Mesothelial cell of epicardium (in vitro differentiated cells): Measurements from ENCODE around the gene PLAC9. TPM values are rescaled to one million over a fixed set of nuclear protein-coding genes. Genes with fewer than 3 reads are reported as not detected.

Source experiments
- DNase-seq, 2 experiments: peaks; one replicate each; pipeline ENCODE4 v3.0.0; 2021; ENCODE audit warnings: low spot score in 2 of 2; ENCODE audit not compliant: unreplicated experiment in 2 of 2
- H3K27ac Mint-ChIP-seq: 2 replicates; pipeline ENCODE4 v1.8.0; 2021; ENCODE audit warnings: mixed read lengths
- H3K27me3 Mint-ChIP-seq: 2 replicates; pipeline ENCODE4 v1.8.0; 2021; ENCODE audit warnings: low read depth, mixed read lengths
- H3K36me3 Mint-ChIP-seq: 2 replicates; pipeline ENCODE4 v1.8.0; 2021; ENCODE audit warnings: mixed read lengths
- H3K4me1 Mint-ChIP-seq: 2 replicates; pipeline ENCODE4 v1.8.0; 2021; ENCODE audit warnings: mixed read lengths
- H3K4me3 Mint-ChIP-seq: 2 replicates; pipeline ENCODE4 v1.8.0; 2021; ENCODE audit warnings: mild to moderate bottlenecking, moderate library complexity, mixed read lengths
- H3K9me3 Mint-ChIP-seq: 2 replicates; pipeline ENCODE4 v1.8.0; 2021; ENCODE audit warnings: mixed read lengths
- CTCF ChIP-seq: fragments of 200-600 bp; sonication (generic); IDR thresholded peaks from one replicate; pipeline ENCODE4 v1.5.0; 2021; ENCODE audit warnings: antibody characterized with exemption; ENCODE audit not compliant: unreplicated experiment
- total RNA-seq: library from RNA; stranded (reverse); gene quantifications from 3 replicates; pipeline ENCODE4 v1.2.1, GENCODE V29; 2021

PLAC9 gene
- total RNA-seq, 1 donor from 2014 or later, result 25.1 TPM

GRCh38 chr10:80168679-80169380 lies 36.3 kb downstream of the PLAC9 start:
- no peak for DNase-seq
- no peak for TF ChIP-seq CTCF
- Mint-ChIP-seq H3K9me3 (no peaks in the 10 kb centered on the region), H3K27ac (no peak overlapping the region), H3K36me3 (peaks cover 11% of the 10 kb centered on the region), H3K27me3 (no peaks in the 10 kb centered on the region), H3K4me1 (no peaks in the 10 kb centered on the region), H3K4me3 (no peak overlapping the region)

- H3K36me3 Mint-ChIP-seq, result peaks cover 8% of the 10 kb centered on the region
- H3K27ac Mint-ChIP-seq, result no peak overlapping the region
These were observed 37.5 kb downstream of the PLAC9 start for GRCh38 chr10:80170026-80170425.

DNA sequence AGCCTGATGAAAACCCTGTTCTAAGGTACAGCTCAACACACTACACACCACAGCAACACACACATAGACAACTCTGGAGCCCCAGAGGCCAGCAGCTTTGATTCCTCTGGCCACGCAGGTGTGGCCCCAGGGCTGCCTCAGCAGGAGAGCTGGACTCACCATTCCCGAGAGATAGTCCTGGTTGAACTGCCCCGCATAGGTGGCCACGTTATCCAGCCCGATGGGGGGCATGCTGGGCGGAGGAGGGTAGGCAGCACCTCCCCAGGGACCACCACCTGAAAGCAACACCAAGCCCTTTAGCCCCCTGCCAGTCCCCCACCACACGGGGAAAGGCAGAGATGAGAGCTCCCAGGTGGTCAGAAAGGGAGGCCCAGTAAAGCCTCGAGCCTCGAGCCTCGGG lies 38.1 kb downstream of the PLAC9 start:
- TF ChIP-seq CTCF, result no peak
- Mint-ChIP-seq H3K4me3 (no peak overlapping the region), H3K9me3 (no peaks in the 10 kb centered on the region), H3K36me3 (peaks cover 8% of the 10 kb centered on the region), H3K27me3 (no peaks in the 10 kb centered on the region), H3K27ac (no peak overlapping the region), H3K4me1 (no peaks in the 10 kb centered on the region)
- no peak for DNase-seq

More at GRCh38 chr10:80170026-80170425, 37.5 kb downstream of the PLAC9 start:
- no peaks in the 10 kb centered on the region for H3K27me3 Mint-ChIP-seq
- H3K4me1 Mint-ChIP-seq, result no peaks in the 10 kb centered on the region
- H3K9me3 Mint-ChIP-seq, result no peaks in the 10 kb centered on the region
- no peak for DNase-seq
- TF ChIP-seq CTCF, result no peak
- no peak overlapping the region for H3K4me3 Mint-ChIP-seq

- no peaks in the 10 kb centered on the region for H3K9me3 Mint-ChIP-seq
- no peak for TF ChIP-seq CTCF
- no peaks in the 10 kb centered on the region for H3K4me1 Mint-ChIP-seq
- no peak overlapping the region for H3K27ac Mint-ChIP-seq
- no peak for DNase-seq
- H3K36me3 Mint-ChIP-seq, result peaks cover 4% of the 10 kb centered on the region
- no peaks in the 10 kb centered on the region for H3K27me3 Mint-ChIP-seq
- H3K4me3 Mint-ChIP-seq, result no peak overlapping the region
These were observed 38.7 kb downstream of the PLAC9 start for GRCh38 chr10:80171248-80171660.

- Mint-ChIP-seq H3K4me1 (no peaks in the 10 kb centered on the region), H3K9me3 (no peaks in the 10 kb centered on the region), H3K36me3 (peaks cover 4% of the 10 kb centered on the region), H3K4me3 (no peak overlapping the region), H3K27me3 (no peaks in the 10 kb centered on the region), H3K27ac (no peak overlapping the region)
- no peak for DNase-seq
- TF ChIP-seq CTCF, result no peak
These were observed 40.4 kb downstream of the PLAC9 start for GRCh38 chr10:80172896-80173295.
